NB4 (cell line): ENCODE data around the gene MINDY4B.
A peak's percentile ranks its signal among the peaks of the same experiment; 100 is the strongest.

ENCODE experiments used
- DNase-seq: peaks from one replicate; pipeline ENCODE4 v3.0.0; 2010; ENCODE audit warnings: low read depth
- H3K4me3 ChIP-seq: one replicate; pipeline ENCODE4 v1.5.1; 2011; ENCODE audit warnings: mild to moderate bottlenecking, low read depth, low read length, moderate library complexity
- CTCF ChIP-seq: IDR thresholded peaks from one replicate; pipeline ENCODE4 v1.5.1; 2012; ENCODE audit warnings: low read depth, low read length
- MYC ChIP-seq: IDR thresholded peaks from 2 replicates; pipeline ENCODE4 v1.6.1; 2011; ENCODE audit warnings: low read depth, low read length
- POLR2A ChIP-seq: IDR thresholded peaks from 2 replicates; pipeline ENCODE4 v1.6.1; 2011; ENCODE audit warnings: mild to moderate bottlenecking; ENCODE audit not compliant: insufficient read length; ENCODE audit errors: extremely low read depth
- TF ChIP-seq, protein P1 (sequence below): IDR thresholded peaks from 2 replicates; pipeline ENCODE4 v1.6.1; 2011; ENCODE audit warnings: low read depth, low read length

Gene MINDY4B

DNA sequence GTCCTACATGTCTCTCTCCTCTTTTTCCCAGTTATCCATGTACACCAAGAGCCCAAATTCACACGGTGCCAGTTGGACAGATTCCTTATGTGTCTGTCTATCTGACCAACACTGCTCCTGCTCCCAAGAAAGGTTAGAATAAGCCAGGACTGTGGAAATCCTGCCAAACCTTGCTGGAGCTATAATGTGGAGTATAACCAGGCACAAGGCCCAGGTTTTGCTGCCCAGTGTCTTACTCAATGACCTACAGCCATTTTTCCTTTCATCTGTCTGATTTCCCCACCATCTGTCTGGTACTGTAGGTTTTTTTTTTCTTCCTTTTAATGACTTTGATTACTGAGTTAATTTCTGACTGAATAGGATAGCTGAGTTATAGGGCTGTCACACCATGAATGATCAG, 26.5 kb upstream of the MINDY4B start:
- no peak overlapping the region for H3K4me3 ChIP-seq
- TF ChIP-seq CTCF (no peak), MYC (no peak), POLR2A (no peak)
- TF ChIP-seq, protein P1, sequence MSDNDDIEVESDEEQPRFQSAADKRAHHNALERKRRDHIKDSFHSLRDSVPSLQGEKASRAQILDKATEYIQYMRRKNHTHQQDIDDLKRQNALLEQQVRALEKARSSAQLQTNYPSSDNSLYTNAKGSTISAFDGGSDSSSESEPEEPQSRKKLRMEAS = no peak

GRCh38 chr3:150930839-150931238, 25.6 kb upstream of the MINDY4B start:
- H3K4me3 ChIP-seq = no peak overlapping the region
- TF ChIP-seq, protein P1 = no peak
- TF ChIP-seq MYC (no peak), CTCF (no peak), POLR2A (no peak)

More for the DNA sequence above, 26.5 kb upstream of the MINDY4B start:
- DNase-seq = no peak

DNA sequence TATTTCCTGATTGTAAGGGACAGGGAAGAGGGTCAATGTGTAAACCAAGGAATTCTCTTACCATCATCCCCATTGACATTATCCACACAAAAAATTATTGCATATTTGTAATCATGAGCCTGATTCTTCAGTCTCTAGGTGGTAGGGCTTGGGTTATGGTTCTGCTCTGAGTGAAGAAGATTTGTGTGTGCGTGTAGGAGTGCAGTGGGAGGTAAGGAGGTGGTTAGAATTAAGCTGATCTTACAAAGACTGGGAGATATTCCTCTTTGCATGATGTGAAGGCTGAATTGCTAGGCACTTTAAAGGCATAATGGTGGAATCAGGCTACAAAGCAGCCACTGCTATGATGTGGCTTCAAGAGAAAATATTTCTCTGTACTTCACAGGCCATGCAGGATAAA, 23.0 kb upstream of the MINDY4B start:
- no peak for TF ChIP-seq CTCF
- no peak for TF ChIP-seq MYC
- TF ChIP-seq, protein P1 = no peak
- TF ChIP-seq POLR2A = no peak
- no peak for DNase-seq
- no peak overlapping the region for H3K4me3 ChIP-seq

More at GRCh38 chr3:150930839-150931238, 25.6 kb upstream of the MINDY4B start:
- DNase-seq = no peak

- no peak for DNase-seq
- no peak overlapping the region for H3K4me3 ChIP-seq
Measured at GRCh38 chr3:150926328-150926727, 21.1 kb upstream of the MINDY4B start.

GRCh38 chr3:150925751-150926201, 20.5 kb upstream of the MINDY4B start:
- DNase-seq = peak; percentile 38
- TF ChIP-seq CTCF (peak; percentile 44), POLR2A (no peak), MYC (no peak)
- TF ChIP-seq, protein P1 = no peak
- H3K4me3 ChIP-seq = no peak overlapping the region

More at GRCh38 chr3:150926328-150926727, 21.1 kb upstream of the MINDY4B start:
- no peak for TF ChIP-seq POLR2A
- no peak for TF ChIP-seq MYC
- TF ChIP-seq, protein P1 = no peak
- TF ChIP-seq CTCF = no peak

DNA sequence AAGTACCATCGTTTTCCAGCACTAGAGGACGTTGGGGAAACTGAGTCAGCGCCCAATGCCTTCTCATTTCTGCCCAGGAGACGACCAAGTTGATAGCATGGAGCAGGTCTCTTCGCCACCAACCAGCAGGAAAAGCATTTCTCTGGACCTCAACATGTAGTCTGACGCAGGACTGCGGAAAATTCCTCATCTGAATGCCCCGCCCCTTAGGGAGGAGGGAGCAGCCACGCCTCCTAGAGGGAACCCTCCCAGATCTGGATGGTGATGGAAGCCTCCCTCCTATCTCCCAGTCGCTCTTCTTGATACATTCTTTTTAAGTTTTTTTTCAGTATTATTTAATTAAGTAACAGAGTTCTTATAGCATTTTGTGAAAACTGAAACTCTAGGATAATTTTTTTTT, 17.4 kb upstream of the MINDY4B start:
- no peak for DNase-seq
- H3K4me3 ChIP-seq = no peak overlapping the region
- TF ChIP-seq MYC (no peak), POLR2A (no peak), CTCF (no peak)
- TF ChIP-seq, protein P1 = no peak
